Measurements from ENCODE around the gene PMS1.

DNA sequence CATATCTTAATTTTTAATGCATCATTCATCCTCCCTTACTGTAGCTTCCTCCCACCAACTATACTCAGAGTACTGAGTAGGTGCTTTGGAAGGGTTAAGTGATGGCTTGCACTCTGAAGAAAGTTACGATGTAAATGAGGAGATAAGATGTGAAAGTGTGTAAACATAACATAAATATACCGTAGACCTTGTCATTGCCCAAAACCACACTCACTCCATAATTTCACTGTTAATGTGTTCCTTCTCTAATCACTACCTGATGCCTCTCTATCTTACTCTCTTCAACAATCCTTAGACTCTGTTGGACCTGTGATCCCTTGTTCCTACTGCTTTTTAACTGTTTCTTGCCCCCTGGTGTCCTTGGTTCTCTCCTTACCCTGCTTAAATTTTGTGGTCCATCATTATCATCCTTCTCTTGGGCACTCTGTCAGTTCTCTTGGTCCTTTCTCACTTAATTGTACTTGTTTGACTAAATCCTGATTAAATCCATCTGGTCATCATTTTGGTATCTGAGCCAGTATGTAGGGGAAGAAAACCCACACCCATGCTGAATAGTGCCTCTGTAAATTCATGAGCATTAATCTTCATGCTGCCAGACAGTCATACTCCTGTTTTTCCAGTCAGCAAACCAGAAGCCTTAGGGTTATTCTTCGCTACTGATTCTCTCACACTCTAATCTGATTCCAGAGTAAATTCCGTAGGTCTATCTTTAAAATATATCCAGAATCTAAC is 45.0 kb downstream of the PMS1 start:
- no peak for TF ChIP-seq POLR2A (IDR thresholded peaks at IDR 0.05)
- TF ChIP-seq, protein P1, sequence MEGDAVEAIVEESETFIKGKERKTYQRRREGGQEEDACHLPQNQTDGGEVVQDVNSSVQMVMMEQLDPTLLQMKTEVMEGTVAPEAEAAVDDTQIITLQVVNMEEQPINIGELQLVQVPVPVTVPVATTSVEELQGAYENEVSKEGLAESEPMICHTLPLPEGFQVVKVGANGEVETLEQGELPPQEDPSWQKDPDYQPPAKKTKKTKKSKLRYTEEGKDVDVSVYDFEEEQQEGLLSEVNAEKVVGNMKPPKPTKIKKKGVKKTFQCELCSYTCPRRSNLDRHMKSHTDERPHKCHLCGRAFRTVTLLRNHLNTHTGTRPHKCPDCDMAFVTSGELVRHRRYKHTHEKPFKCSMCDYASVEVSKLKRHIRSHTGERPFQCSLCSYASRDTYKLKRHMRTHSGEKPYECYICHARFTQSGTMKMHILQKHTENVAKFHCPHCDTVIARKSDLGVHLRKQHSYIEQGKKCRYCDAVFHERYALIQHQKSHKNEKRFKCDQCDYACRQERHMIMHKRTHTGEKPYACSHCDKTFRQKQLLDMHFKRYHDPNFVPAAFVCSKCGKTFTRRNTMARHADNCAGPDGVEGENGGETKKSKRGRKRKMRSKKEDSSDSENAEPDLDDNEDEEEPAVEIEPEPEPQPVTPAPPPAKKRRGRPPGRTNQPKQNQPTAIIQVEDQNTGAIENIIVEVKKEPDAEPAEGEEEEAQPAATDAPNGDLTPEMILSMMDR (IDR thresholded peaks at IDR 0.05) = no peak

Data from esophagus squamous epithelium (tissue), 4 donors.